DMS 273 (cell line): ENCODE data around the gene SFI1.
A peak's percentile ranks its signal among the peaks of the same experiment; 100 is the strongest.
"Not testable (repeated sequence)": the region's sequence is repeated elsewhere in the genome, so short reads cannot be mapped to it uniquely, and the experiment has no call there.

Experiments
- DNase-seq: peaks from one replicate; lab custom pipeline; 2025; ENCODE audit not compliant: unreplicated experiment; lab: John Stamatoyannopoulos, UW

SFI1 gene

DNA sequence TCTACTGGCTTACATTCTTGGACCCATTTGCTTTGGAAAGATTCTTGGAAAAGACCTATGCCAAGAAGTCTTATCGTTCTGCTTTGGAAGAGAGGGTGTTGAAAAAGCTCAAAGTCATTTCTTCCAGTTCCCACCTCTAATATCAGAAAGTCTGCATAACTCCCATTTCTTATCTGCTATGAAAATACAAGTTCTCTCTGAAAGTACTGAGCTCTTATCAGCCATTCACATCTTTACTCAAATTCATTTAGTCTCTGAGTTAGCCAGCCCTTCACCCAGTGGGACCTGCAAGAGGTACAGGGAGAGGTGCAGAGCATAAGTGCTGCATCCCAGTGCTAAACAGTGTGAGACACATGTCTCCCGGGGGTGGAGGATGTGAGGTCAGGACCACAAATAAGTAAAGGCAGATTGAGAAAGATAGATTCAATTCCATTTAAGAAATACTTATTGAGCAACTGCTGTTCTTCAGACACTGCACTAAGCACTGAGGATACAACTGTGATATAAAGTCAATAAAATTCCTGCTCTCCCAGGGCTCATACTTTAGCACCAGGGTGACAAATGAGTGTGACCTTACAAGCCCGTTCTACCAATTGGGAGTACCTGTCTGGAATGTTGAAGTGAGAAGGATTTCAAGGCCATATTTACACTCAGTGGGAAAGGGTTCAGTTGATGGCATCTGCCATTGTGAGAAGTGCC lies 89.0 kb downstream of the SFI1 start:
- DNase-seq, result no peak

GRCh38 chr22:31586137-31586920 lies 90.0 kb downstream of the SFI1 start:
- DNase-seq, result no peak

DNA sequence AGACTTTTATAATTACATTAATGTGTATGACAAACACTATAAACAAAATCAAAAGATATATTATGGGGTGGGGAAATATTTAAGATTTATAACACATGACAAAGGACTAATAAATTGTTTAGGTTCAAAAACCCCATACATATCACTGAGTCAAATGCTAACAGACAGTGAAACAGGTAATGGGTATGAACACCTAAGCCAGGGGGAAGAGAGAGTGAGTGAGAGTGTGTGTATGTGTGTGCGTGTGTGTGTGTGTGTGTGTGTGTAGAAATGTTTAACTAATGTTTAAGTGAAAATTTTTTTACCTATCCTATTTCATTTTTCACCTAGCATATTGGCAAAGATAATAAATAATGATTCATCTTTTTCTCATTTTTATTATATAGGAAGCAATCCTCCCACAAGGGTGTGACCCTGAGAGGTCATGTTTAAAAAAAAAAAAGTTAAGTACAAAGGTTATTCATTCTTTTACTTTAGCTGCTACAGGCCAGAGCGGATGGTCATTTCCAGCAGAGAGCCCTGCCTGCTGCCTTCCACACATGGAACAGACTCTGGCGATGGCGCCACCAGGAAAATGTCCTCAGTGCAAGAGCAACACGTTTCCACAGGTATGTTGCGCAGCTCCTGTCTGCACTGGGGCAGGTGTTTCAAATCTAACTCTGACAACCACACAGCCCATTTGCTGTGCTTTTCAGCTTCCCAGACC lies 92.8 kb downstream of the SFI1 start:
- DNase-seq, result no peak

GRCh38 chr22:31590161-31590560 lies 93.8 kb downstream of the SFI1 start:
- not testable (repeated sequence) for DNase-seq

GRCh38 chr22:31595271-31595670 lies 98.9 kb downstream of the SFI1 start:
- DNase-seq, result no peak

- no peak for DNase-seq
Measured at GRCh38 chr22:31602259-31602952, 106.1 kb downstream of the SFI1 start.

GRCh38 chr22:31603081-31603525 lies 106.8 kb downstream of the SFI1 start:
- no peak for DNase-seq

GRCh38 chr22:31603574-31603973 lies 107.2 kb downstream of the SFI1 start:
- no peak for DNase-seq

DNA sequence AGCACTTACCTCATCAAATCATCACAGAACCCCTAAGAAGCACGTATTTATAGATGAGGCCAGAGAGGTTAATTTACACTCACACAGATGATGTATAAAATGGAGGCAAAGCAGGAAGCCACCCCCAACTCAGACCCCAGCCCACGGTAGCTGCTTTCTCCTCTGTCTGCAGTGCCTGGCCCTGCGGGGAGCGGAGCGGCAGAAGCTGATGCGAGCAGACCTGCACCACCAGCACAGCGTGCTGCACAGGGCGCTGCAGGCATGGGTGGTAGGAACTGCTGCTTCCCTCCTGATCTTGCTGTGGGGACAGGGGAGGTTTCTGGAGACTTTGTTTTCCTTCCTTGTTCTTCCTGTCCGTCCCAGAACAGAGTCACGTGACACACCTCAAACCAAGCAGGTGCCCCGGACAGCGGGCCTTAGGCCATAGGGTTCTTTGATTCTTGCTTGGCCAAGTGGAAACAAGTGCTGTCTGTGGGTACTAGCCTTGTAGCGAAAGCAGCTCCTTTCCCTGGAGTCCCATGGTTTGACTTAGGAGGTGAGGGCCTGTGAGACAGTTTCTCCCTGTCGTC lies 107.9 kb downstream of the SFI1 start:
- DNase-seq, result no peak

GRCh38 chr22:31604746-31605705 lies 108.7 kb downstream of the SFI1 start:
- no peak for DNase-seq

DNA sequence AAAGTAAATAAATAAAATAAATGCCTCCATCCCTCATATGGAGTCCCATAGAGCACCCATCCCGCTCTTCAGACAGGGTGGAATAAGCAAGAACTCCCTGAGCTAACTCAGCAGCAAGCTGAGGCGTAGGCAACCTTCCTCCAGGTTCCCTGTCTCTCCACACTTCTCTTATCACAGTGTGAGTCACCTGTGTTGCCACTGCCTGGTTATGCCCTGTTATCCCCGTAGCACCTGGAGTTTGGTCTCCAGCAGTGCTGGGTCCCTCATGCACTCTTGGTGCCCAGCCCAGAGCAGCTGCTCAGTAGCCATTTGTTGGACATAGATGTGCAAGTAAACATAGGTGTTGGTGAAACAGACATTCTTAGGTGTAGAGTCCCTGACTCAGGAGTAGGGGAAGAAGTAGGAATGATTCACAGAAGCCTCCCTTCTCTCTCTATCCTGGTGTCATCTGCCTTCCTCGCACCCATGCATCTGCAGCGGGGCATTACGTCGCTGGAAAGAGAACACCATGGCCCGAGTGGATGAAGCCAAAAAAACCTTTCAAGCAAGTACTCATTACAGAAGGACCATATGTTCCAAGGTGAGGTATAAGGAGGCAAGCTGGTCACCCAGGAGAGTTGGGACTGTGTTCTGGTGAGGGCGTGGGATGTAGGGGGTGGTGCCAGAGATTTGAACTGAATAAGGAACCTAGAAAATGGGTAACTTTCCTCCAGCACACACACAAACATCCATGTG lies 109.7 kb downstream of the SFI1 start:
- peak; percentile 77 for DNase-seq

DNA sequence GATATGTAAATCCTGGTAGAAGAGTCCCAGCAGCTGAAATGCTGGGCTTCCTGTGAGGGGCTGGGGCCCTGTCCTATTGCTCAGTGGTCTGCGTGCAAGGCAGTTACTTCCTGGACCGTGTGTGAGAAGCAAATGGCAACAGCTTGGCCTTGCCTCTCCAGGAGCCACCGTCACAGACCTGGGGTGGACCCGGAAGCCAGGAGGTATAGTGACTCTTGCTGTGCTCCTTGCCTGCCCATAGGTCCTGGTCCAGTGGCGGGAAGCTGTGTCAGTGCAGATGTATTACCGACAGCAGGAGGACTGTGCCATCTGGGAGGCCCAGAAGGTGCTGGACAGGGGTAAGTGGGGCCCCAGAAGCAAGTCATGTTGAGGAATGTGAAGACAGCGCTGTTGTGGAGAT lies 111.4 kb downstream of the SFI1 start:
- DNase-seq, result no peak

GRCh38 chr22:31609716-31610115 lies 113.4 kb downstream of the SFI1 start:
- DNase-seq, result no peak

DNA sequence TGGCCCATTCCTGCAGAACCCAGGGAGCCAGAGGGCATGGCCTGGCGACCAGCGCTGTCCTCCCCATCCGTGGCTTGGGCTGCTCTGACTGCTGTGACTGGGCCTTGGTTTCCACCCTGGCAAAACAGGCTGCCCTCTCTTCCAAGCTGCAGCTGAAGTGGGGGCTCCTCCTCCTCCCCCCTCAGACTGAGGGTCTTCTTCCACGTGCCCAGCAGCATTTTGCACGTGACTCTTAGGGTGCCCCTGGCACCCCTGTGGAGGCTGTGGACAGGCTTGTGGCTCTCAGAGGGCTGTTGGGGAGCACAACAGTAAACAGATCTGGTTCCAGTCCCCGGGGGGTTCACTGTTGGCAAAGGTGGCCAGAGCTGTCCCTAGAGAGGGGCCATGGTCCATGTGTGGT lies 114.3 kb downstream of the SFI1 start:
- DNase-seq, result no peak

DNA sequence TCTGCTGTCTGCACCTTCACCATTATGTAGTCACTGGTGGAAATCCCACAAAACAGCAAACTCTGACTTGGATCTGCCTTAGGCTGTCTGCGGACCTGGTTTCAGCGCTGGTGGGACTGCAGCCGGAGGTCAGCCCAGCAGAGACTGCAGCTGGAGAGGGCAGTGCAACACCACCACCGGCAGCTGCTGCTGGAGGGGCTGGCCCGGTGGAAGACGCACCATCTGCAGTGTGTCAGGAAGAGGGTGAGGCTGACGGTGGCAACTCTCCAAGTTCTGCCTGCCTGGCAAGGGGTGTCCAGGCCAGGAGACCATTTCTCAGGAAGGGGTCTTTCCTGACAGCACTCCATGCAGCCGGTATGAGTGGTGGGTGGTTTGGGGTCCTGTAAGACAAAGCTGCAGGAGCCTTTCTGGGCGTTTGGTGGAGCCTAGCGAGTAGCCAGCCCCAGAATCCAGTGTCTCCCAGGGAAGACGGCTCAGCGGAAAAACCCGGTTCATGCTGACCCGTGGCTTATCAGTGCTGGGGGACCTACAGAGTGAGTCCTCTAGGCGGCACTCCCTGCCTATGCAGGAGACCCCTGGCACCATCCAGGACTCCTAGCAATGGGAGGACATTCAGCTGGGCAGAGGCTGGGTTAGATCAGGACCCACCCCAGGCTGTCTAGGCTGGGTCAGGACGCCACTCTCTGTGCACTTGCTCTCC lies 114.9 kb downstream of the SFI1 start:
- DNase-seq, result peak; percentile 64

GRCh38 chr22:31612891-31613285 lies 116.6 kb downstream of the SFI1 start:
- no peak for DNase-seq

- DNase-seq, result no peak
Measured at GRCh38 chr22:31613286-31613903, 117.1 kb downstream of the SFI1 start.

GRCh38 chr22:31613904-31614296 lies 117.6 kb downstream of the SFI1 start:
- DNase-seq, result no peak
